ENCODE data around the gene LRRC49.
"Not testable (repeated sequence)": the region's sequence is repeated elsewhere in the genome, so short reads cannot be mapped to it uniquely, and the experiment has no call there.

Gene LRRC49

GRCh38 chr15:70920981-70921696 lies 28.5 kb downstream of the LRRC49 start:
- no peak overlapping the region for H3K4me2 ChIP-seq (ENCODE audit: low read length)
- no peaks in the 10 kb centered on the region for H3K27me3 ChIP-seq (ENCODE audit: insufficient read depth, low read length)
- no peaks in the 10 kb centered on the region for H4K20me1 ChIP-seq (ENCODE audit: insufficient read depth, low read length)
- no peaks in the 10 kb centered on the region for H3K4me1 ChIP-seq (ENCODE audit: insufficient read depth, low read length, severe bottlenecking)
- no peak overlapping the region for H3K4me3 ChIP-seq (ENCODE audit: low read depth, low read length, poor library complexity, severe bottlenecking)
- H3K79me2 ChIP-seq (ENCODE audit: insufficient read depth, low read length), result no peaks in the 10 kb centered on the region
- H3K36me3 ChIP-seq (ENCODE audit: insufficient read depth, low read length), result no peaks in the 10 kb centered on the region
- no peak overlapping the region for H3K27ac ChIP-seq (ENCODE audit: low read depth, low read length, poor library complexity, severe bottlenecking)
- no peak overlapping the region for H2AFZ ChIP-seq (ENCODE audit: low read length)
- no peaks in the 10 kb centered on the region for H3K9me2 ChIP-seq (ENCODE audit: low read depth, low read length)
- H3K9ac ChIP-seq (ENCODE audit: low read length), result no peak overlapping the region
- no peaks in the 10 kb centered on the region for H3F3A ChIP-seq (ENCODE audit: insufficient read depth, low read length)
- no peaks in the 10 kb centered on the region for H3K9me3 ChIP-seq (ENCODE audit: low read length)
- TF ChIP-seq EZH2 (IDR thresholded peaks at IDR 0.05; ENCODE audit: borderline replicate concordance, low read length) (no peak), CTCF (IDR thresholded peaks at IDR 0.05; ENCODE audit: low read length) (no peak)

- Histone ChIP-seq H3K36me3 (ENCODE audit: insufficient read depth, low read length) (no peaks in the 10 kb centered on the region), H3K9me2 (ENCODE audit: low read depth, low read length) (no peaks in the 10 kb centered on the region), H3K4me2 (ENCODE audit: low read length) (no peak overlapping the region), H3K79me2 (ENCODE audit: insufficient read depth, low read length) (no peaks in the 10 kb centered on the region), H2AFZ (ENCODE audit: low read length) (no peak overlapping the region), H3K27me3 (ENCODE audit: insufficient read depth, low read length) (no peaks in the 10 kb centered on the region), H3F3A (ENCODE audit: insufficient read depth, low read length) (no peaks in the 10 kb centered on the region), H3K27ac (ENCODE audit: low read depth, low read length, poor library complexity, severe bottlenecking) (no peak overlapping the region), H3K9me3 (ENCODE audit: low read length) (no peaks in the 10 kb centered on the region), H3K4me1 (ENCODE audit: insufficient read depth, low read length, severe bottlenecking) (no peaks in the 10 kb centered on the region), H3K4me3 (ENCODE audit: low read depth, low read length, poor library complexity, severe bottlenecking) (no peak overlapping the region), H3K9ac (ENCODE audit: low read length) (no peak overlapping the region), H4K20me1 (ENCODE audit: insufficient read depth, low read length) (no peaks in the 10 kb centered on the region)
- TF ChIP-seq EZH2 (IDR thresholded peaks at IDR 0.05; ENCODE audit: borderline replicate concordance, low read length), result no peak
- TF ChIP-seq CTCF (IDR thresholded peaks at IDR 0.05; ENCODE audit: low read length), result no peak
Observed at GRCh38 chr15:70922119-70922518, 29.5 kb downstream of the LRRC49 start.

- no peaks in the 10 kb centered on the region for H3K9me3 ChIP-seq (ENCODE audit: low read length)
- H4K20me1 ChIP-seq (ENCODE audit: insufficient read depth, low read length), result no peaks in the 10 kb centered on the region
- no peak overlapping the region for H3K4me3 ChIP-seq (ENCODE audit: low read depth, low read length, poor library complexity, severe bottlenecking)
- no peak overlapping the region for H2AFZ ChIP-seq (ENCODE audit: low read length)
- H3K36me3 ChIP-seq (ENCODE audit: insufficient read depth, low read length), result no peaks in the 10 kb centered on the region
- no peaks in the 10 kb centered on the region for H3F3A ChIP-seq (ENCODE audit: insufficient read depth, low read length)
- H3K9me2 ChIP-seq (ENCODE audit: low read depth, low read length), result no peaks in the 10 kb centered on the region
- H3K27me3 ChIP-seq (ENCODE audit: insufficient read depth, low read length), result no peaks in the 10 kb centered on the region
- no peaks in the 10 kb centered on the region for H3K4me1 ChIP-seq (ENCODE audit: insufficient read depth, low read length, severe bottlenecking)
- TF ChIP-seq CTCF (IDR thresholded peaks at IDR 0.05; ENCODE audit: low read length) (no peak), EZH2 (IDR thresholded peaks at IDR 0.05; ENCODE audit: borderline replicate concordance, low read length) (no peak)
- H3K79me2 ChIP-seq (ENCODE audit: insufficient read depth, low read length), result no peaks in the 10 kb centered on the region
- no peak overlapping the region for H3K27ac ChIP-seq (ENCODE audit: low read depth, low read length, poor library complexity, severe bottlenecking)
- no peak overlapping the region for H3K9ac ChIP-seq (ENCODE audit: low read length)
- H3K4me2 ChIP-seq (ENCODE audit: low read length), result no peak overlapping the region
Observed at GRCh38 chr15:70923311-70924080, 30.9 kb downstream of the LRRC49 start.

- H3K4me1 ChIP-seq (ENCODE audit: insufficient read depth, low read length, severe bottlenecking); H3K27me3 ChIP-seq (ENCODE audit: insufficient read depth, low read length); H4K20me1 ChIP-seq (ENCODE audit: insufficient read depth, low read length); H3K9me3 ChIP-seq (ENCODE audit: low read length); H3K27ac ChIP-seq (ENCODE audit: low read depth, low read length, poor library complexity, severe bottlenecking); H3F3A ChIP-seq (ENCODE audit: insufficient read depth, low read length); H3K9me2 ChIP-seq (ENCODE audit: low read depth, low read length); H3K36me3 ChIP-seq (ENCODE audit: insufficient read depth, low read length); H3K9ac ChIP-seq (ENCODE audit: low read length); H3K79me2 ChIP-seq (ENCODE audit: insufficient read depth, low read length); H3K4me2 ChIP-seq (ENCODE audit: low read length); H3K4me3 ChIP-seq (ENCODE audit: low read depth, low read length, poor library complexity, severe bottlenecking); H2AFZ ChIP-seq (ENCODE audit: low read length): not testable (repeated sequence)
Observed at GRCh38 chr15:70926914-70927313, 34.3 kb downstream of the LRRC49 start.

Data from OCI-LY1 (cell line).